WTC11 (cell line): ENCODE measurements around the gene EPN3. TPM values are rescaled to one million over a fixed set of nuclear protein-coding genes. Genes with fewer than 3 reads are reported as not detected.

ENCODE experiments used
- ATAC-seq: fragments of 200-7000 bp; cut with Tn5 transposase; 2 replicates; pipeline ENCODE4 v1.10.0; 2021; ENCODE audit warnings: mild to moderate bottlenecking, moderate library complexity
- CTCF ChIA-PET: fragments of 300-600 bp; sonication (Branson Sonifier 250); formaldehyde crosslinking; loops from one replicate; lab custom pipeline; 2021; ENCODE audit warnings: antibody characterized with exemption; lab: Charles Lee
- POLR2A ChIA-PET: fragments of 350-600 bp; sonication (Branson Sonifier 250); formaldehyde crosslinking; loops from one replicate; lab custom pipeline; 2021; ENCODE audit warnings: antibody characterized with exemption; lab: Charles Lee
- DNase-seq: peaks from one replicate; pipeline ENCODE4 v3.0.0; 2021; ENCODE audit warnings: low spot score
- H3K27ac Mint-ChIP-seq: 2 replicates; pipeline ENCODE4 v1.8.0; 2021; ENCODE audit warnings: mixed read lengths
- H3K27me3 Mint-ChIP-seq: 2 replicates; pipeline ENCODE4 v1.8.0; 2021; ENCODE audit warnings: low read depth, mild to moderate bottlenecking, moderate library complexity, mixed read lengths
- H3K36me3 Mint-ChIP-seq: 2 replicates; pipeline ENCODE4 v1.8.0; 2021; ENCODE audit warnings: mixed read lengths
- H3K4me1 Mint-ChIP-seq: 2 replicates; pipeline ENCODE4 v1.8.0; 2022; ENCODE audit warnings: mixed read lengths
- H3K4me3 Mint-ChIP-seq: 2 replicates; pipeline ENCODE4 v1.8.0; 2021; ENCODE audit warnings: mild to moderate bottlenecking, moderate library complexity, mixed read lengths
- H3K9me3 Mint-ChIP-seq: 2 replicates; pipeline ENCODE4 v1.8.0; 2021; ENCODE audit warnings: mixed read lengths
- ATF1 ChIP-seq: sonication (generic); formaldehyde crosslinking; IDR thresholded peaks from 2 replicates; pipeline ENCODE4 v1.8.1; 2023; ENCODE audit warnings: mild to moderate bottlenecking, moderate library complexity, missing genetic modification reagents
- CBFB ChIP-seq: sonication (generic); formaldehyde crosslinking; IDR thresholded peaks from 2 replicates; pipeline ENCODE4 v1.8.1; 2022; ENCODE audit warnings: mild to moderate bottlenecking, low read depth, missing genetic modification reagents
- CREM ChIP-seq: sonication (generic); formaldehyde crosslinking; IDR thresholded peaks from 2 replicates; pipeline ENCODE4 v1.8.1; 2022; ENCODE audit warnings: mild to moderate bottlenecking, missing genetic modification reagents, moderate library complexity
- GRHL2 ChIP-seq: fragments of 250-450 bp; sonication (Bioruptor Pico); IDR thresholded peaks from 2 replicates; pipeline ENCODE4 v1.8.0; 2022; ENCODE audit warnings: mild to moderate bottlenecking, moderate library complexity; ENCODE audit not compliant: insufficient replicate concordance, severe bottlenecking
- IRF2 ChIP-seq: sonication (generic); formaldehyde crosslinking; IDR thresholded peaks from 2 replicates; pipeline ENCODE4 v1.8.0; 2022; ENCODE audit warnings: low read depth, missing genetic modification reagents, borderline replicate concordance
- JAZF1 ChIP-seq: fragments of 250-450 bp; sonication (Bioruptor Pico); IDR thresholded peaks from 2 replicates; pipeline ENCODE4 v1.9.0; 2021; ENCODE audit warnings: moderate library complexity, mild to moderate bottlenecking, inconsistent platforms
- NFE2L1 ChIP-seq: sonication (generic); formaldehyde crosslinking; IDR thresholded peaks from 2 replicates; pipeline ENCODE4 v1.8.1; 2023; ENCODE audit warnings: missing genetic modification reagents
- NFYB ChIP-seq: sonication (generic); formaldehyde crosslinking; conservative IDR thresholded peaks from 2 replicates; pipeline ENCODE4 v1.8.0; 2022; ENCODE audit warnings: low read depth, missing genetic modification reagents
- NR3C1 ChIP-seq: sonication (generic); formaldehyde crosslinking; conservative IDR thresholded peaks from 2 replicates; pipeline ENCODE4 v1.8.1; 2023; ENCODE audit warnings: low read depth, mild to moderate bottlenecking, missing genetic modification reagents
- RELA ChIP-seq: sonication (generic); formaldehyde crosslinking; IDR thresholded peaks from 2 replicates; pipeline ENCODE4 v1.8.1; 2022; ENCODE audit warnings: missing genetic modification reagents, mild to moderate bottlenecking, borderline replicate concordance
- SMAD3 ChIP-seq: sonication (generic); formaldehyde crosslinking; IDR thresholded peaks from 2 replicates; pipeline ENCODE4 v1.8.0; 2022; ENCODE audit warnings: missing genetic modification reagents, mild to moderate bottlenecking, borderline replicate concordance
- SP1 ChIP-seq: sonication (generic); formaldehyde crosslinking; conservative IDR thresholded peaks from 2 replicates; pipeline ENCODE4 v1.8.1; 2022; ENCODE audit warnings: missing genetic modification reagents
- TEAD4 ChIP-seq: sonication (generic); formaldehyde crosslinking; IDR thresholded peaks from 2 replicates; pipeline ENCODE4 v1.8.0; 2022; ENCODE audit warnings: mild to moderate bottlenecking, missing genetic modification reagents
- ZNF396 ChIP-seq: fragments of 250-450 bp; sonication (Bioruptor Pico); IDR thresholded peaks from 2 replicates; pipeline ENCODE4 v1.8.0; 2021; ENCODE audit warnings: mild to moderate bottlenecking, moderate library complexity, borderline replicate concordance
- ZNF423 ChIP-seq: fragments of 250-450 bp; sonication (Bioruptor Pico); IDR thresholded peaks from 2 replicates; pipeline ENCODE4 v2.1.2; 2022; ENCODE audit warnings: mild to moderate bottlenecking, moderate library complexity
- total RNA-seq: library from RNA; stranded (reverse); gene quantifications from 3 replicates; pipeline ENCODE4 v1.2.3, GENCODE V29; 2021
- TF ChIP-seq, protein P1 (sequence below): sonication (generic); formaldehyde crosslinking; IDR thresholded peaks from 2 replicates; pipeline ENCODE4 v1.8.0; 2022; ENCODE audit warnings: mild to moderate bottlenecking, missing genetic modification reagents
- TF ChIP-seq, protein P2 (sequence below): sonication (generic); formaldehyde crosslinking; IDR thresholded peaks from 2 replicates; pipeline ENCODE4 v1.8.0; 2023; ENCODE audit warnings: missing genetic modification reagents, mild to moderate bottlenecking, borderline replicate concordance
- TF ChIP-seq, protein P3 (sequence below): sonication (generic); formaldehyde crosslinking; IDR thresholded peaks from 2 replicates; pipeline ENCODE4 v1.8.1; 2023; ENCODE audit warnings: mild to moderate bottlenecking, missing genetic modification reagents
- TF ChIP-seq, protein P4 (sequence below): fragments of 250-450 bp; sonication (Bioruptor Pico); IDR thresholded peaks from 2 replicates; pipeline ENCODE4 v1.9.0; 2021; ENCODE audit warnings: mild to moderate bottlenecking, borderline replicate concordance

Gene EPN3
- total RNA-seq, 1 experiment from 2014 or later: 8.8 TPM

DNA sequence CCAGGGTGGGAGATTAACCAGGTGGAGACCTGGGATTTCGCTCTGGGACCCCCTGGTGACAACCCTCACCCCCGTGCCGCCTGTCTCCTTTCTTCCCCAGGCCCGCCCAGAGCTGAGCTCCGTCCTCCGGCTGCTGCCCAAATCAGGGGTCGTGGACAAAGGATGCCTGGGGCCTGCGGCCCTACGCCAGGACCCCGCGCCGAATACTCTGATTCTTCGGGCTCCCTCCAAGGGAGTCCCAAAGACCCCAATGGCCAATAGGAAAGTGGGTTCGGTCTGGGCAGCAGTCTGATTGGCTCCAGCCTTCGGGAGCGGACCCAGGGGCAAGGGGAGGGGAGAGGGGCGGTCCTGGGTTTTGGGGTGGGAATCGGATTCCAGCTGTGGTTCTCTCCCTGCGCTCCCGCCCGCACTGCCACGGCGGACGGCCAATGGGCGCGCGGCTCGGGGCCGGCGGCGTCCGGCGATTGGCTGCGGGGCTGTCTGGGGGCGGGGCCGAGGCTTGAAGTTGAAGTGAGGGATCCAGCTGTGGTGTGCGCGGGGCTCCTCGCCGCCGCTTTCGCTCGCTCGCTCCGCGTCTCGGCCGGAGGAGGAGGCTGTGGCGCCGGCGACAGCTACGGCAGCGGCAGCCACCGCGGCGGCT is 27.8 kb downstream of the EPN3 start, which contains the start of gene CACNA1G:
Gene CACNA1G, plus strand, starts transcription at position 531 of the 640 bp plus-strand sequence. CDS start 745 bp downstream, outside the sequence.
- POLR2A ChIA-PET: interaction anchor here (0.5 to 2.5 kb wide), 16 partner anchors 9 to 306 kb away, joined by 3 to 16 read pairs (median 4); partner anchors contain the start of genes LUC7L3, SPATA20 and TOB1
- no peaks in the 10 kb centered on the region for H3K9me3 Mint-ChIP-seq
- no peaks in the 10 kb centered on the region for H3K36me3 Mint-ChIP-seq
- CTCF ChIA-PET: interaction anchor here (0.7 to 7.2 kb wide), 24 partner anchors 9 to 281 kb away, joined by 3 to 135 read pairs (median 4); partner anchors contain the start of genes CHAD, EPN3 and LRRC59
- peak; percentile 83 for ATAC-seq
- H3K4me1 Mint-ChIP-seq: peaks cover 37% of the 10 kb centered on the region
- TF ChIP-seq SMAD3 (CRISPR knock-in tag) (no peak), SP1 (CRISPR knock-in tag) (peak; percentile 72), NFYB (peak; percentile 85), JAZF1 (CRISPR knock-in tag) (no peak), ZNF423 (CRISPR knock-in tag) (peak; percentile 46; the same call in 1 of the 2 replicates)
- TF ChIP-seq, protein P1, sequence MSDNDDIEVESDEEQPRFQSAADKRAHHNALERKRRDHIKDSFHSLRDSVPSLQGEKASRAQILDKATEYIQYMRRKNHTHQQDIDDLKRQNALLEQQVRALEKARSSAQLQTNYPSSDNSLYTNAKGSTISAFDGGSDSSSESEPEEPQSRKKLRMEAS: no peak
- peaks cover 75% of the 10 kb centered on the region for H3K27me3 Mint-ChIP-seq
- peak within 1 kb of the TSS; percentile 97 for H3K27ac Mint-ChIP-seq
- peak; percentile 98 for DNase-seq
- H3K4me3 Mint-ChIP-seq: peak within 1 kb of the TSS; percentile 87

DNA sequence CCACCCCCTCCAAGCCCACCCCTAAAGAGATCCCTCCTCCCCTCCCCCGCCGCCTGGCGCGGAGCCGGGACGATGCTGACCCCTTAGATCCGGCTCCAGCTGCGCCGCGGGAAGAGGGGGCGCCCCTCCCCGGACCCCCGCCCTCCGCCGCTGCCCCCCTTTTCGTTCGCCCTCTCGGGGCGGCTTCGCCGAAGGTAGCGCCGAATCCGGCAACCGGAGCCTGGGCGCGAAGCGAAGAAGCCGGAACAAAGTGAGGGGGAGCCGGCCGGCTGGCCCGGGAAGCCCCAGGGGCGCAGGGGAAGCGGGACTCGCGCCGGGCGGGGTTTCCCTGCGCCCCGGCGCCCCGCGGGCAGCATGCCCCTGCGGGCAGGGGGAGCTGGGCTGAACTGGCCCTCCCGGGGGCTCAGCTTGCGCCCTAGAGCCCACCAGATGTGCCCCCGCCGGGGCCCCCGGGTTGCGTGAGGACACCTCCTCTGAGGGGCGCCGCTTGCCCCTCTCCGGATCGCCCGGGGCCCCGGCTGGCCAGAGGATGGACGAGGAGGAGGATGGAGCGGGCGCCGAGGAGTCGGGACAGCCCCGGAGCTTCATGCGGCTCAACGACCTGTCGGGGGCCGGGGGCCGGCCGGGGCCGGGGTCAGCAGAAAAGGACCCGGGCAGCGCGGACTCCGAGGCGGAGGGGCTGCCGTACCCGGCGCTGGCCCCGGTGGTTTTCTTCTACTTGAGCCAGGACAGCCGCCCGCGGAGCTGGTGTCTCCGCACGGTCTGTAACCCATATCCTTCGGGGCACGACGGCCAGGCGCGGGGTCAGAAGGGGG is 28.6 kb downstream of the EPN3 start:
- peak overlapping the region; percentile 67; the same call in 1 of the 2 replicates for H3K4me3 Mint-ChIP-seq
- no peaks in the 10 kb centered on the region for H3K9me3 Mint-ChIP-seq
- peaks cover 83% of the 10 kb centered on the region for H3K27me3 Mint-ChIP-seq
- peaks cover 43% of the 10 kb centered on the region for H3K4me1 Mint-ChIP-seq
- ATAC-seq (no peak), DNase-seq (peak; percentile 42)
- CTCF ChIA-PET: interaction anchor here (0.7 to 7.2 kb wide), 21 partner anchors 9 to 281 kb away, joined by 3 to 135 read pairs (median 4); partner anchors contain the start of genes CHAD and LRRC59
- no peaks in the 10 kb centered on the region for H3K36me3 Mint-ChIP-seq
- no peak overlapping the region for H3K27ac Mint-ChIP-seq
- POLR2A ChIA-PET: interaction anchor here (0.5 to 2.5 kb wide), 11 partner anchors 9 to 158 kb away, joined by 3 to 16 read pairs (median 4); partner anchors contain the start of gene LUC7L3
- TF ChIP-seq, protein P2, sequence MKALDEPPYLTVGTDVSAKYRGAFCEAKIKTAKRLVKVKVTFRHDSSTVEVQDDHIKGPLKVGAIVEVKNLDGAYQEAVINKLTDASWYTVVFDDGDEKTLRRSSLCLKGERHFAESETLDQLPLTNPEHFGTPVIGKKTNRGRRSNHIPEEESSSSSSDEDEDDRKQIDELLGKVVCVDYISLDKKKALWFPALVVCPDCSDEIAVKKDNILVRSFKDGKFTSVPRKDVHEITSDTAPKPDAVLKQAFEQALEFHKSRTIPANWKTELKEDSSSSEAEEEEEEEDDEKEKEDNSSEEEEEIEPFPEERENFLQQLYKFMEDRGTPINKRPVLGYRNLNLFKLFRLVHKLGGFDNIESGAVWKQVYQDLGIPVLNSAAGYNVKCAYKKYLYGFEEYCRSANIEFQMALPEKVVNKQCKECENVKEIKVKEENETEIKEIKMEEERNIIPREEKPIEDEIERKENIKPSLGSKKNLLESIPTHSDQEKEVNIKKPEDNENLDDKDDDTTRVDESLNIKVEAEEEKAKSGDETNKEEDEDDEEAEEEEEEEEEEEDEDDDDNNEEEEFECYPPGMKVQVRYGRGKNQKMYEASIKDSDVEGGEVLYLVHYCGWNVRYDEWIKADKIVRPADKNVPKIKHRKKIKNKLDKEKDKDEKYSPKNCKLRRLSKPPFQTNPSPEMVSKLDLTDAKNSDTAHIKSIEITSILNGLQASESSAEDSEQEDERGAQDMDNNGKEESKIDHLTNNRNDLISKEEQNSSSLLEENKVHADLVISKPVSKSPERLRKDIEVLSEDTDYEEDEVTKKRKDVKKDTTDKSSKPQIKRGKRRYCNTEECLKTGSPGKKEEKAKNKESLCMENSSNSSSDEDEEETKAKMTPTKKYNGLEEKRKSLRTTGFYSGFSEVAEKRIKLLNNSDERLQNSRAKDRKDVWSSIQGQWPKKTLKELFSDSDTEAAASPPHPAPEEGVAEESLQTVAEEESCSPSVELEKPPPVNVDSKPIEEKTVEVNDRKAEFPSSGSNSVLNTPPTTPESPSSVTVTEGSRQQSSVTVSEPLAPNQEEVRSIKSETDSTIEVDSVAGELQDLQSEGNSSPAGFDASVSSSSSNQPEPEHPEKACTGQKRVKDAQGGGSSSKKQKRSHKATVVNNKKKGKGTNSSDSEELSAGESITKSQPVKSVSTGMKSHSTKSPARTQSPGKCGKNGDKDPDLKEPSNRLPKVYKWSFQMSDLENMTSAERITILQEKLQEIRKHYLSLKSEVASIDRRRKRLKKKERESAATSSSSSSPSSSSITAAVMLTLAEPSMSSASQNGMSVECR (CRISPR knock-in tag): no peak
- TF ChIP-seq GRHL2 (no peak), NR3C1 (CRISPR knock-in tag) (no peak), RELA (no peak), ZNF396 (CRISPR knock-in tag) (no peak), TEAD4 (CRISPR knock-in tag) (no peak), IRF2 (CRISPR knock-in tag) (no peak), NFE2L1 (CRISPR knock-in tag) (no peak), CBFB (CRISPR knock-in tag) (no peak), CREM (no peak), ATF1 (no peak)
- TF ChIP-seq, protein P3, sequence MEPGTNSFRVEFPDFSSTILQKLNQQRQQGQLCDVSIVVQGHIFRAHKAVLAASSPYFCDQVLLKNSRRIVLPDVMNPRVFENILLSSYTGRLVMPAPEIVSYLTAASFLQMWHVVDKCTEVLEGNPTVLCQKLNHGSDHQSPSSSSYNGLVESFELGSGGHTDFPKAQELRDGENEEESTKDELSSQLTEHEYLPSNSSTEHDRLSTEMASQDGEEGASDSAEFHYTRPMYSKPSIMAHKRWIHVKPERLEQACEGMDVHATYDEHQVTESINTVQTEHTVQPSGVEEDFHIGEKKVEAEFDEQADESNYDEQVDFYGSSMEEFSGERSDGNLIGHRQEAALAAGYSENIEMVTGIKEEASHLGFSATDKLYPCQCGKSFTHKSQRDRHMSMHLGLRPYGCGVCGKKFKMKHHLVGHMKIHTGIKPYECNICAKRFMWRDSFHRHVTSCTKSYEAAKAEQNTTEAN (CRISPR knock-in tag): no peak
- TF ChIP-seq, protein P4, sequence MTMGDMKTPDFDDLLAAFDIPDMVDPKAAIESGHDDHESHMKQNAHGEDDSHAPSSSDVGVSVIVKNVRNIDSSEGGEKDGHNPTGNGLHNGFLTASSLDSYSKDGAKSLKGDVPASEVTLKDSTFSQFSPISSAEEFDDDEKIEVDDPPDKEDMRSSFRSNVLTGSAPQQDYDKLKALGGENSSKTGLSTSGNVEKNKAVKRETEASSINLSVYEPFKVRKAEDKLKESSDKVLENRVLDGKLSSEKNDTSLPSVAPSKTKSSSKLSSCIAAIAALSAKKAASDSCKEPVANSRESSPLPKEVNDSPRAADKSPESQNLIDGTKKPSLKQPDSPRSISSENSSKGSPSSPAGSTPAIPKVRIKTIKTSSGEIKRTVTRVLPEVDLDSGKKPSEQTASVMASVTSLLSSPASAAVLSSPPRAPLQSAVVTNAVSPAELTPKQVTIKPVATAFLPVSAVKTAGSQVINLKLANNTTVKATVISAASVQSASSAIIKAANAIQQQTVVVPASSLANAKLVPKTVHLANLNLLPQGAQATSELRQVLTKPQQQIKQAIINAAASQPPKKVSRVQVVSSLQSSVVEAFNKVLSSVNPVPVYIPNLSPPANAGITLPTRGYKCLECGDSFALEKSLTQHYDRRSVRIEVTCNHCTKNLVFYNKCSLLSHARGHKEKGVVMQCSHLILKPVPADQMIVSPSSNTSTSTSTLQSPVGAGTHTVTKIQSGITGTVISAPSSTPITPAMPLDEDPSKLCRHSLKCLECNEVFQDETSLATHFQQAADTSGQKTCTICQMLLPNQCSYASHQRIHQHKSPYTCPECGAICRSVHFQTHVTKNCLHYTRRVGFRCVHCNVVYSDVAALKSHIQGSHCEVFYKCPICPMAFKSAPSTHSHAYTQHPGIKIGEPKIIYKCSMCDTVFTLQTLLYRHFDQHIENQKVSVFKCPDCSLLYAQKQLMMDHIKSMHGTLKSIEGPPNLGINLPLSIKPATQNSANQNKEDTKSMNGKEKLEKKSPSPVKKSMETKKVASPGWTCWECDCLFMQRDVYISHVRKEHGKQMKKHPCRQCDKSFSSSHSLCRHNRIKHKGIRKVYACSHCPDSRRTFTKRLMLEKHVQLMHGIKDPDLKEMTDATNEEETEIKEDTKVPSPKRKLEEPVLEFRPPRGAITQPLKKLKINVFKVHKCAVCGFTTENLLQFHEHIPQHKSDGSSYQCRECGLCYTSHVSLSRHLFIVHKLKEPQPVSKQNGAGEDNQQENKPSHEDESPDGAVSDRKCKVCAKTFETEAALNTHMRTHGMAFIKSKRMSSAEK (CRISPR knock-in tag): no peak
